Stimulated activated CD8-positive, alpha-beta memory T cell treated with anti-CD3 and anti-CD28 coated beads, Interleukin-15, amount 100 ng/mL, for 4 hours (primary cell): Measurements from ENCODE around the gene SLC6A11.

Source experiments
- DNase-seq, 2 donors: peaks; one replicate each; pipeline ENCODE4 v3.0.0-alpha.2; 2020; ENCODE audit warnings: low read depth in 2 of 2

Gene SLC6A11

DNA sequence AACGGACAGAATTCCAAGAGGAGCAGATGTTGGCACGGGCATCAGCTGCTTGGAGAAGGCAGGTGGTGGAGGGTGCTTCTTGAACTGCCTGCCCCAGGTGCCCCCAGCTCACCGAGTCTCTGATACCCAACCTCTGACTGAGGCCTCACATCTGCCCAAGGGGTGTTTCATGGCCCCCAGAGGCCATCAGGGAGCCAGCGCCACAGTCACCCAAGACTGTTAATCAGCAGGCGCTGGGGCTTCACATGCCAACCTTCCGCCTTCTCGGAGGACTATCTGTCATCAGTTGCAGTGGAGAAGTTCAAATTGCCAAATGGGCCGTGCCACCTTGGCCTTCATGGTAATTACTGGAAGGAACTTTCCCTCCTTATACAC lies 114.6 kb downstream of the SLC6A11 start:
- DNase-seq, result no peak

GRCh38 chr3:10932596-10932995 lies 116.6 kb downstream of the SLC6A11 start:
- DNase-seq, result no peak

- no peak for DNase-seq
Observed at GRCh38 chr3:10933021-10933420, 117.0 kb downstream of the SLC6A11 start.

GRCh38 chr3:10933470-10933804 lies 117.4 kb downstream of the SLC6A11 start:
- DNase-seq, result no peak

DNA sequence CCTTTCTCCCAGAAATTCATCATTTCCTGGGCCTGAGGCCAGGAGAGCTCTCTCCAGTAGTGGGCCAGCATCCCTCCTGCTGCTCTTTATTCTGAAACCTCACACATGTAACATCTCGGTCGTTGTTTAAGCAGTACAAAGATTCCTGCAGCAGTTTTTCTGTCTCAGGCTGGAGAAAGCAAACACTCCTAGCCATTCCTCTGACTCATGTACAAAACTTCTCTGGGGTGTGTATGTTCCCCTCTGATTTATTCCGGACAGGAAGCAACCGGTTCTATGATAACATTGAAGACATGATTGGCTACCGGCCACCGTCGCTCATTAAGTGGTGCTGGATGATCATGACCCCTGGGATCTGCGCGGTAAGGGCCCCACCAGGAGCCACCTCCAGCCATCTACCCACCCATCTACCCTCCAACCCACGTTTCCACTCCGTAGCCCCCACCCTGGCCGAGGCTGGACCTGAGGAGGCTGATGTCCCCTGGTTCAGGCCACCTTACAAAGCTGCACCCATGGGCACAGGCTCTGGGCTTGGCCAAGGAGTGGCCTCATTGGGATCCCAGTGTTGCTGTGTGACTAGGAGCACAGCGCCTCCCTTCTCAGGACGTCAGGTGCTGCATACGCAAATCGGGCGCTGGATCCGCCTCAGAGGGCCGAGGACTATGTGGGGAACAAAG lies 117.9 kb downstream of the SLC6A11 start:
- DNase-seq, result no peak

DNA sequence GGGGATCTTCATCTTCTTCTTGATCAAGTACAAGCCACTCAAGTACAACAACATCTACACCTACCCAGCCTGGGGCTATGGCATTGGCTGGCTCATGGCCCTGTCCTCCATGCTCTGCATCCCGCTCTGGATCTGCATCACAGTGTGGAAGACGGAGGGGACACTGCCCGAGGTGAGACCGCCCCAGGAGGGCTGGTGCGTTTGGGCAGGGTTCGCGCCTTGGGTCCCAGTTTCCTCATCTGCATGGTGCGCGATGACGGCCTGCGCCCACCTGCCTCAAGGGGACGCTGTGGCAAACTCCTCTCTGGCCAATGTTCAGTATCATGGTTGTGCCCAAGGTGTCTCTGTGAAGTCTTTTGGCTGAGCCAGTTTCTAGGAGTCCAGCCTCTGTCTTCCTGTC lies 119.0 kb downstream of the SLC6A11 start:
- no peak for DNase-seq

GRCh38 chr3:10935846-10936631 lies 120.0 kb downstream of the SLC6A11 start:
- no peak for DNase-seq

DNA sequence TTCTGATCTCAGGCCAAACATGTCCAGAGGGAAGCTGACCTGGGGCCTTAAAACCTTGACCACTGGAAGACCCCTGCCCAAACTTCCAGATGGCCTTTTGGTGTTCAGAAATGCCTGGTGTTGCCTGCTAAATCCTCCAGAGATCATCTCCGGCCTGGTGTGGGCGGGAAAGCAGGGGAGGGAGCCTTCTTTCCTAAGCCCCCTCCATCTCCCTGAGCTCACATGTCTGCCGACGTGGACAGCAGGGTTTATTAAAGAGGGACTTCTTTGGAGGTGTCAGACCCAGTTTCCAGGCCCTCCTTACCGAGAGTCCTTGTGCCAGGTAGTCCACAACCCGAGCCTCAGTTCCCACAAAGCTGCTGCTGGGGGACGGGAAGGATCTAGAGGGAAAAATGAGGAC lies 120.7 kb downstream of the SLC6A11 start:
- DNase-seq, result no peak

DNA sequence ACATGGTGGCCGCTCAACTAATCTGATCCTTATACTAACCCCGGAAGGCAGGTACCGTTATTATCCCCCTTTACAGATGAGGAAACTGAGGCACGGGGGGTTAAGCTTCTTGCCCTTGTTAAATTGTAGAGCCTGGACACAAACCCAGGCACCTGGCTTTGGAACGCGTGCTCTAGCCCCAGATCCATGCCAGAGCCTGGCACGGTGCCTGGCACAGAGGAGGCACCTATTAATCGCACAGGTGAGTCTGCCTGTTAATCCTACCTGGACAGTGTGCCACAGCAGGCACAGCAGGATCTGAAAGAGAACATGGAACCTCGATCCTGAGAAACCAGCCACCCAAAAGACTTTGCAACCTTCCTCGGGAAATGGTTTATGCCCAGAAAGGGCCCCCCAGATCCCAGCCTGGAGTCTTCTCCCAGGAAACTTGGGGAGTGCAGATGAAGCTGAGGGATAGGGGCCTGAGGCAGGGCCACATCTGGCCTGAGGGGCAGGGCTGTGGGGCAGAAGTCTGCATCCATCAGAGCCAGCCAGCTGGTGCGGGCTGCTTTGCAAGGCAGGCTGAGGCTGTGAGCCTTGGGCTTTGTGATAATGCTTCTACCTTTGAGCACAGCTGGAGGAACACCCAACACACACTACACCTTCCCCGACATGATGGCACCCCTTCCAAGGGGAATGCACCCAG lies 121.3 kb downstream of the SLC6A11 start:
- DNase-seq, result no peak

- DNase-seq, result no peak
Observed at GRCh38 chr3:10939556-10939955, 123.5 kb downstream of the SLC6A11 start.

DNA sequence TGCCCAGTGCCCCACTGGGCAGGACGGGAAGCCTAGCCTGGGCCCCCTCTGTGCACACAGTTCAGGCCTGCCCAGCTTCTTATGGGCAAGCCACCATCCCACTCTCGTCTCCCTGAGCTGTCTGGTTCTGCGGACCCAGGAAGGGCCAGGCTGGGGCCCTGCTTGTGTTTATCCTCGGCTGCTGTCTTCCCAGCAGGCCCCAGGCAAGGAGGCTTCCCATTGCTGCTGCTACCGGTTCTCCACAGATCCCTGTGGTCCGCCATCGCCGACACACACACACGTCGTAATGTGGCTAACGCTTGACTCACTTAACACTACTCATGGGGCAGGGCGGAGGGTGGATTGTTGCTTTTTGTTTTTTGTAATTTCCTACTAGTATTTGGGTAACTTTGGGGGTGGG lies 124.1 kb downstream of the SLC6A11 start:
- DNase-seq, result no peak

GRCh38 chr3:10941972-10942371 lies 125.9 kb downstream of the SLC6A11 start:
- DNase-seq, result no peak

GRCh38 chr3:10942690-10943205 lies 126.7 kb downstream of the SLC6A11 start:
- no peak for DNase-seq

DNA sequence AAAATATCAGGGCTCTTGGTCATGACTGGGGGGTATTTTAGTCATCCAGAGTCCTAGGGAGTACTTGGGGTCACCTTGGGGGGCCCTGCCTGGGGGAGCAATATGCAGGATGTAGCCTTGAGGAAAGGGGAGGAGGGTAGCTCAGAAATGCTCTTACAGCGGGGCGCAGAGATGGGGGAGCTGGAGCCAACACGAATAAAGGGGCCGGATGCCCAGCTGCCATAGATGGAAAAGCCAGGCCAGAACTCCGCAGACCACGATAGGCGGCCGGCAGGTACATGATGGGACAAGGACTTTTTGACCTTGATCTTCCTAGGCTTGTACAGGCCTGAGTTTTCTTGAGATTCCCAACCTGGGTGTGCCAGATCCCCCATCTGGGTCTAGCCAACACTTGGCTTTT lies 128.8 kb downstream of the SLC6A11 start:
- no peak for DNase-seq

GRCh38 chr3:10945683-10946287 lies 129.8 kb downstream of the SLC6A11 start:
- no peak for DNase-seq

GRCh38 chr3:10946526-10946925 lies 130.5 kb downstream of the SLC6A11 start:
- DNase-seq, result no peak

GRCh38 chr3:10948326-10948725 lies 132.3 kb downstream of the SLC6A11 start:
- no peak for DNase-seq

DNA sequence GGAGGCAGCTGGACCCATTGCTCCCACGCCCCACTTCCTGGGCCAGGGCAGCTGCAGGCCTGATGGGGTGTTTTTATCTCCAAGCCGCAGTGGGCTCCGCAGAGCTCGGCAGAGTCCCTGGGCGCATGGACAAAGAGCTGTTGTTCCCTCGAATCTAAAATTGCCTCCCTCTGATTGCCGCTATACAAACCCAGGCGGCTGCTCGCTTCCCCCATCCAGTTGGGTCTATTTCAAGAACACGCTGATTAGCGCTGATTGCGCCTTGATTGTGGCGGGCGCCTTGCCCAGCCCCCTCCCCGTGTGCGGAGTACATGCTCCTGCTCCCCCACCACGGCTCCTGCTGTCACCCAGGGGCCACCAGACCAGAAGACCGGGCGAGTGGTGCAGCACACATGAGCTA lies 133.2 kb downstream of the SLC6A11 start:
- no peak for DNase-seq

DNA sequence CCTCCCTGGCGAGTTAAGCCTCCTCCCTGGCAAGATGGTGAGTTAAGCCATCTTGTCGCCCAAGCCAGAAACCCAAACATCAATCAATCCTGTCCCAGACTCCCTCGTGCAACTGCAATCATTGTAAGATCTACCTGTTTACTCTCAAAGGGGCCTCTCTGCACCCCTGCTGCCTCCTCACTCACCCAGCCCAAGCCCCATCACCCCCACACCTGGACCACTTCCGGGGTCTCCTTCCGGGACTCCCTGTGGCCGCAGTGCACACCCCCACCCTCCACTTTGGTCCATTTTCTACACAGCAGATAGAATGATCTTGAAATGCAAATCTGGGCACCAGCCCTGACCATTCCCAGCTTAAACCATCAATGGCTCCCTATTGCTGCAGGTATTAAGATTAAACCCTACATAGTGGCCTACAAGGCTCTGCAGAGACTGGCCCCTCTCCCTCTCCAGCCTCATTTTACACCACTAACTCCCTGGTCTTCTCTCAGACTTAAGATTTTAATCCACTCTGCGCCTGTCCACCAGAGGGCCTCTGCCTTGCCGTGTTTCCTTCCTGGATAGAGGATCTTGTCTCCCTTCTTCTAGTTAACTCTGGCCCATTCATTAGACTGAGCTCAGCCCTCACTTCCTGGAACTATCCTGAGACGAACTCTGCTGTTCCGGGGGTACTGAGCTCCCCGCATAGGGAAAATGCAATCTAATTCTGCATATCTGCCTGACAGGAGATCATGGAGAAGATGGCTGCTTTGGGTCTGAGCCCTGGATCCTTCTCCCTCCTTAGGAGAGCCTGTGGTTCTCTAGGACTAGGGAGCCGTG lies 134.7 kb downstream of the SLC6A11 start:
- DNase-seq, result no peak

- no peak for DNase-seq
Observed at GRCh38 chr3:10951295-10951926, 135.4 kb downstream of the SLC6A11 start.

- DNase-seq, result no peak
Observed at GRCh38 chr3:10952525-10952924, 136.5 kb downstream of the SLC6A11 start.
